ENCODE measurements around the gene ROCK1.

GRCh38 chr18:21069468-21069867 lies 42.1 kb downstream of the ROCK1 start:
- TF ChIP-seq, protein P1, sequence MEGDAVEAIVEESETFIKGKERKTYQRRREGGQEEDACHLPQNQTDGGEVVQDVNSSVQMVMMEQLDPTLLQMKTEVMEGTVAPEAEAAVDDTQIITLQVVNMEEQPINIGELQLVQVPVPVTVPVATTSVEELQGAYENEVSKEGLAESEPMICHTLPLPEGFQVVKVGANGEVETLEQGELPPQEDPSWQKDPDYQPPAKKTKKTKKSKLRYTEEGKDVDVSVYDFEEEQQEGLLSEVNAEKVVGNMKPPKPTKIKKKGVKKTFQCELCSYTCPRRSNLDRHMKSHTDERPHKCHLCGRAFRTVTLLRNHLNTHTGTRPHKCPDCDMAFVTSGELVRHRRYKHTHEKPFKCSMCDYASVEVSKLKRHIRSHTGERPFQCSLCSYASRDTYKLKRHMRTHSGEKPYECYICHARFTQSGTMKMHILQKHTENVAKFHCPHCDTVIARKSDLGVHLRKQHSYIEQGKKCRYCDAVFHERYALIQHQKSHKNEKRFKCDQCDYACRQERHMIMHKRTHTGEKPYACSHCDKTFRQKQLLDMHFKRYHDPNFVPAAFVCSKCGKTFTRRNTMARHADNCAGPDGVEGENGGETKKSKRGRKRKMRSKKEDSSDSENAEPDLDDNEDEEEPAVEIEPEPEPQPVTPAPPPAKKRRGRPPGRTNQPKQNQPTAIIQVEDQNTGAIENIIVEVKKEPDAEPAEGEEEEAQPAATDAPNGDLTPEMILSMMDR (IDR thresholded peaks at IDR 0.05), result no peak
- TF ChIP-seq POLR2A (IDR thresholded peaks at IDR 0.05), result no peak

All from Peyer's patch (tissue), 4 donors.